Activated effector memory CD4-positive, alpha-beta T cell treated with Interleukin-2 at 50 U/mL for 16 hours (primary cell): Measurements from ENCODE around the gene WARS2.

ENCODE experiments used
- DNase-seq: peaks from one replicate; pipeline ENCODE4 v3.0.0-alpha.2; 2020

Gene WARS2

DNA sequence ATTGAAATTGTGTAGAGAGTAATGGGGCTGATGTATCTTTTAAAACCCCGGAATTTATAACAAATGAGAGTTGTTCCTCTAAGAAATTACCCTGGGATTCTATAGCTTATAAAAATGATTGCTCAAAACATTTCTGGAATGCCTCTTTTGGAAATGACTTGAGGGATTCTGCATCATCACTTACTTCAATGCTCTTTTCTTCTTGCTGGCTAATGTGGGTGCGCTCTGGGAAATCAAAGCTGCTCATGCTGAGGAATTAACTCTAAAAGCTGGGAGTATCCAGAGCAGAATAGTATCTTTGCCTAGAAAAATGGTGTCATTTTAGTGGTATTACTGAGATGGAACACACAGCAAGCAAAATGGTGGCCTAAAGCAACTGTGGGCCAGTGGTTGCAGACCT lies 129.3 kb downstream of the WARS2 start:
- no peak for DNase-seq

DNA sequence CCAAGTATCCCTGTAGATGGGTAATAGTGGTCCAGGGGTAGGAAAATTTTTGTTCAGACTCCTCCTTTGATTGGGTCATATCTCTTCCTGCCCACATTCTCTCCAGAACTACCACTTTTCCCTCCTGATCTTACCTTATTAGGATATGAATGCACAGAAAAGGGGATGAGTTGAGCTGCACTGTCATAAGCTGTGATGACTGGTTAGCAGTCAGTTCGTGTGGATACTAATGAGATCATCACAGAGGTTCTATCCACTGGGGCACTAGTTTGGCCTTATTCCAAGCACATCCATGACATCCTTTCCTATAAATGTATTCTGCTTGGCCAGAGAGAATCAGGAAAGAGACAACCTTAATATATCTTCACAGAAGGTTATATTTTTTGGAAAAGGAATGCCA lies 130.3 kb downstream of the WARS2 start:
- DNase-seq, result no peak

DNA sequence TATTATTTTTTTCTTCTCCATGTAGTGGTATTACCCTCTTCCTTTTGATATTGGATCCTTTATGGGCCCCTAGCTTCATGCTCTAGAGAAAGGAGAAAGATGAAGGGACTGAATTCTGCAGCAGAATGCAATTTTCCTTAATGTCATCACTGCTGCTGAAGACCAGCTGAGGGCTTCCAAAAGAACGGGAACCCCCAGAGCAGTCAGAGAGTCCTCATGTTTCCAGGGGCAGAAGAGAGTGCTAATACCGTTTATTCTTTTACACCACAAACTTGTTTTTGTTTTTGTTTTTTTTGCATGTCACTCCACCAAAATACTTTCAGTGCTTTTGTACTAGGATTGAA lies 131.2 kb downstream of the WARS2 start:
- no peak for DNase-seq

DNA sequence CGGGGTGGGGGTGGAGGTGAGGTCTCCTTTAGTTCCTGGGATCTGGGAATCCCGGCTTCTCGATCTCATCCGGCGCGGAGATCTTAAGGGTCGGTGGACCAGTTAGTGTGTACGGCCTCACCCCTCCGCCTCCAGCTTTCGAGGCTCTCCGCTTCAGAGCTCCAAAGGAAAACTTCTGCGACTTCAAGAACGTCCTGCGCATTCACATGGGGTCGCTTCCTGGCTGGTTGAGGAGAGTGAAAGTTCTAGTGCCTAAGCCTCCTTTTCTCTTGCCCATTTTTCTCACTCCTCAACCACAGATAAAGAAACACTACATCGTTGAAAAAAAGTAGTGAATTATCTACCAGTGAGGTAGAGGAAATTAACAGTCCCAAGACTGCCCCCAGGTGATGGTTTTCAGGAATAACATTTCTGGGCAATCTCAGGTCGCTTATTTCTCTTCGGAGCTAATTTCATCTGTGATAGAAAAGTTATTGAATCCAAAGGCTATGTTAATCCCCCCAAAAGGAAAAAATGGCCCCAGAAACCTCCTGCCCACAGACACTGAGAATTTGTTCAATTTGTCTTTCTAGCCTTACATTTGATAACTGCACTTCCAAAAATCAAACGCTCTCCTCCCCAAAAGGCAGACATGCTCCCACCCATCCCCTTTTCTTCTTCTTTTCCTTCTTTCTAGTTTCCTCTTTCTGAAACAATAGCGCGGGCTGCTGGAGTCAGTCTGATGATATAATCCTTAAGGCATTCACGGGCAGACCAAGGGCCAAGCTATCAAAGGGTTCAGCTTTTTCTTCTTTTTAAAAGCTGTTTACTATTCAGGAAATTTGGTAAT lies 131.8 kb downstream of the WARS2 start:
- no peak for DNase-seq

DNA sequence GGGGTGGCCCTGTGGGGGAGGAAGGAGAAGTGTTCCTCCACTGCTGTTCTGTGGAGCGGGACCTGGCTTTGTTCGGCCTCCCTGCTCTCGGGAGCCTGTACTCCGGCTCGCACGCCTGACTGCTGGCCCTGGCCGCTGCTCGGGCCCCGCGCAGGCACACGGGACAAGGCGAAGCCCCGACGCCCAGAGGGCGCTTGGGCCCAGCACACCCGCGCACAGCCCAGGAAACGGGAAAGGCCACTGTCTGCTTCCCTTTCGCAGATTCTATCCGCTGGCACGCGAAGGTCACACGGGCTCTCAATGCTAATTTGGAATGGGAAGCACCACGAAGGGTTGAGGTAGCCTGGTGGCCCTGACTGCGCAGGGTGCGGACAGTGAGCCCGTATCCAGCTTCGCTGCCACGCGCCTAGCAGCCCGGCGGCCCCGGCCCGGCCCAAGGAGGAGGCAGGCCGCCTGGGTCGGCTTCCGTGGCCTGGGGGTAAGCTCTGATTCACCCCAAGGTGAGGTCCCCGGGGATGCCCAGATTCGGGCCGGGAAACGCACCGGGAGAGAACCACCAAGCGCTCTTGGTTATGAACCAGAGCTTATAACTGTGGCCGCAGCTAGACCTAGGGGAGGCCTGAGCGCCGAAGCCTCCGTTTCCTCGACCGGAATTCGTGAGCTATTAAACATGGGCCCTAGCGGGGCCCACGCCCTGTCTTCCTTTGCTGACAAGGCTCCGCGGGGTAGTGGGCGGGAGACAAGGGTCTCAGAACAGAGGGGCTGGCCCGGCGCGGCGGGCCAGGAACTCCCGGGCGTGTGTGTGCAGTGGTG lies 132.6 kb downstream of the WARS2 start:
- DNase-seq, result no peak

DNA sequence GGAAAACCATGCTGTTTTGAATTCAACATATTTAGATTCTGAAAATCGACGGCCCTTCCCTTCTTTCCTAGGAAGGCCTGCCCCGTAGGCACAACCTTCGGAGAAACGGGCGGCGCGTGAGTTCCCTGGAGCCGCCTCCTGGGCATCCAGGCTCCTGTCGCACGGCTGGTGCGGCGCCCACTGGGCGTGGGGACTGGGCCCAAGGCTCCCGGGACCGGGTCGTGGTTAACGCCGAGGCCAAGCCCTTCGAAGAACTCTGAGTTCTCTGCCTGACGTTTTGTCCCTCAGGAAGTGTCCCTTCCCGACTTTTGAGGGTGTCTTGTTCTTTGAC lies 133.1 kb downstream of the WARS2 start:
- DNase-seq, result no peak

DNA sequence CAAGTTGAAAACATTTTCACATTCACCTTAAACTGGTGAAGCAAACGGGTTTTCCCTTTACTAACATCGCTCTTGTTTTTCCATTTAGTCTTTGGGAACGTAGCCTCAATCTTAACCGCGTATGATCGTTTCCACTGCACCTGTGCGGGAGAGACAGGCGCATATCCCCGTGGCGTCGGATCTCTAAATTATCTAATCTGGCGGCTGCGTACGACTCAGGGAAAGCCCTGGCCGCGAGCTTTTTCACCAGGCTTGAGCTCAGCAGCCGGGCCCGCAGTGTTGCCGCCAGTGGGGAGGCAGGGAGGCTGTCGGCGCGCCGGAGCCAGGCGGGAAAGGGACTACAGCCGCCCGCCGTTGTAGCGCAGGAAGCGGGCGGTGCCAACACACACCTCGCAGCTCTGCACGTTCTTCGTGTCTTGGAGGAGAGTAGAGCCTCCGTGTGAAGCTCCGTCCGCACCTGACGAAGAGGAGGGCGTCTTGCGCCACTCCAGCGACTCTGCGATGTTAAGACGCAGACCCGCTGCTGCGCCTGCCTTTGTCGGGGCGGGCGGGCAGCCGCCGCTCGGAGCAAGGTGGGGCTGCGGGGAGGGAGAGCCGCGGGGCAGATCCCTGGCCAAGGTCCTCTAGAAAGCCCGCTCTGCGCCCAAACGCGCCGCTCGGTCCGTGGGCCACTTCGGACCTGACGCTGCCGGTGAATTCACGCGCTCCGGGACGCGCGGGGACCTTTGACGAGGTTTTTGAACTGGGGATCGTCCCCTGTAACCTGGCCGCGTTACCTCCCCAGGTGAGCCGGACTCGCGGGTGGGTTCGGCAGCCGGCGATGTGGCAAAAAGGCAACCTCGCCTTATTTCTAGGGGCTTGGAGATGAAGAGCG lies 133.8 kb downstream of the WARS2 start:
- no peak for DNase-seq

DNA sequence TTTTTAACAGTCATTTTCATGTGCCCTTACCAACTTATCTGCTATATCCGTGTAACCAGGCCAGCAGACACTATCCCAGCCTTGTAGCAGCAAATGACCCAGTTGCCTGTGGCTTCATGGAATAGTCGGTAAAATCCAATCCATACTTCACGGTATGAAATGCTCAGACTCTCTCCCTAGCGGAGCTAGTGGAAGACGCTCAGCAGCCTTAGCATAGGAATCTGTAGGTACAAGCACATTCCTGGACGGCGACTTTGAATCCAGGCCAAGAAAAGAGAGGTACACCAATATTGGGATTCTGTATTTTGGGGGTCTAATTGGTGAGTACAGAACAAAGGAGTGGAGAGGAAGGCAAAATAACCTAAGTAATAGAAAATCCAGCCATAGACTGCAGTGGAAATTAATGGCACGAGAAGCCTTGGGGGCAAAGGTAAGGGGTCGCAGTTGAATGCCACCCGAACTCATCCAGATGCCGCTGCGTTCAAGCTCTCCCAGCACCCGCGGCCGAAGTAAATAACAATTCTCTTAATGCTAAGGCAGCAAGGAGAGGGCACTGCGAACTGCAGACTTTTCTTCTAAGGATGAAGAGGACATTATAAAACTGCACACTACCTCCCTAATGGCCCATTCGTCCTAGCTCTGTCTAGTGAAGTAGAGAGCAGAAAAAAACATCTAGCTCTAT lies 134.6 kb downstream of the WARS2 start:
- no peak for DNase-seq

DNA sequence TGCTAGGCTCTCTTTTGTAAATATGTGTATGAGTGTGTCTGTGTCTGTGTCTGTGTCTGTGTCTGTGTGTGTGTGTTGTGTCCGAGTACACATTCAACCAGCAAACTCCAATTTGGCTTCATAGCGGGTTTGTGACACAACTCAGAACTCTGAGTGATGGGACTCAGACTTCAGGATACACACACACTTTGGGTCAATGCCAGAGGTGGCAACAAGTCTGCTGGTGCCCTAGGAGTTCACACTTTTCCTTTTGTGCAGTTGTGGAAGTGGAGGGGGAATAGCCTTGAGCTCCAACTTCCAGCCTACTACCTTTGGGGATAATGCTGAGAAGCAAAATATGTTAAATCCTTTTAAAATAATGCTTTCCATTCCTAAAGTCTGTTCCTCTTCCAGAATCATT lies 135.7 kb downstream of the WARS2 start:
- DNase-seq, result no peak

DNA sequence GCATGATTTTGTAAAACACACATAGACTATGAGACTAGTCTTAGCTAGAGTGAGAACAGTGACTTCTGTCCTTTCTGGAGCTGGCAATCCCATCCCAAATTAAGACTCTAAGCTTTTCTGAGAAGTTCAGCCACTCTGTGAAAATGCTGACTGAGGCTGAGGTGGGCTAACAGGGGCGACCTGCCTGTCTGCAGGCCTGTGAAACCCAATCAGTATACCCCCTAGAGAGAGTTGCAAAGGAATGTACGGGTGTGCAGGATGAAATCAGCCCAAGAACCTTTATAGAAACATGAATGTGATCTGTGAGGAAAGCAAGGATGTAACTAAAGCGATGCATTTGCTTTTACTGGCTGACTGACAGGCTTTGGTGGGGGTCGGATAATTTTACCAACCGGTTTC lies 136.3 kb downstream of the WARS2 start:
- DNase-seq, result no peak

DNA sequence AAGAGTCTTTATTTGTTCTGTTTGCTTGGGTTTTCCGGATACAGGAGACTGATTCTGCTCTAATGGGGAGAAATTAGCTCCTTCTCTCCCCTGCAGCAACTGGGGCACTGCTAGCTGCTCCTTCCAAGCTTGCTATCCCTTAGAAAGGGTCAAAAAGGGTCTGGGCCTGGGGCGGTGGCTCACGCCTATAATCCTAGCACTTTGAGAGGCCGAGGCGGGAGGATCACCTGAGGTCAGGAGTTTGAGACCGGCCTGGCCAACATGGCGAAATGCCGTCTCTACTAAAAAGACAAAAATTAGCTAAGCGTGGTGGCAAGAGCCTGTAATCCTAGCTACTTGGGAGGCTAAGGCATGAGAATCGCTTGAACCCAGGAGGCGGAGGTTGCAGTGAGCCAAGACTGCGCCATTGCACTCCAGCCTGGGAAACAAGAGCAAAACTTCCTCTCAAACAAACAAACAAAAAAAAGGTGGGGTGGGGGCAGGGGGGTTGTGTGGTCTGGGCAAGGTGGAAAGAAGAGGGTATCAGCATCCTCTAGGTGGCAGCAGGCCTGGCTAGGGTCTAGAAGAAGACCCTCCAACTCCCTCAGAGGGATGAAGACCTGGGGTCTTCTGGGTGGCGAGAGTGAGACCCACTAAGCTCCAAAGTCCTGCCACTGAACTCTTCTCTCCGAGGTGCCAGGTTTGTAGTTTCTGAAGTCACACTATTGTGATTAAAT lies 136.9 kb downstream of the WARS2 start:
- DNase-seq, result no peak

DNA sequence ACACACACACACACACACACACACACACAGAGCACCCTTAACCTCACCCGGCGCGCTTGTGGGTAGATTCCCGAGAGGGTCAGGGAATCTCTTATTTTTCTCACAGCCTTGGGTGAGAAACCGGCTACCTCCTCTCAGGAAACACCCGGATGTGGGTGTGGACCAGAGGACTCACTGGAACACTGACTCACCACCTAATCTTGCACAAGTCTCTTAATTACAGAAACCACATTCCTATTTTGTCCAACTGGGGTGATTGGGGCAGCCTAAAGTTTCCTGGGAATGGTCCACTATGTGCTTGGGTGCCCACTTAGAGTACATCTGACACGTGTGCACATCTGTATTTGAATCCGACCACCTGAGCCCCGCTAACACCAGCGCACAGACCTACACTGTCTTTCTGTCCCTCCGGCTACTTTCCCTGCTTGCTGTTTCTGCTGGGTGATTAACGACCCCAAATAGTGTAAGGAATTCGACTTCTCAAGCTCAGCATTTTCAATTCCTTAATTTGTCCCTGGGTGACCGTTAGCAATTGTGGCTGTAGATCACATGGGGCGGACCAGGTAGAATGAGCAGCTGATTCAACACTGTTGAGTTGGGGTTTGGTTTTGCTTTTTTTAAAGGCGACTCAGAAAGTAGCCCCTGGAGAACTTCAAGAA lies 138.3 kb downstream of the WARS2 start:
- no peak for DNase-seq

DNA sequence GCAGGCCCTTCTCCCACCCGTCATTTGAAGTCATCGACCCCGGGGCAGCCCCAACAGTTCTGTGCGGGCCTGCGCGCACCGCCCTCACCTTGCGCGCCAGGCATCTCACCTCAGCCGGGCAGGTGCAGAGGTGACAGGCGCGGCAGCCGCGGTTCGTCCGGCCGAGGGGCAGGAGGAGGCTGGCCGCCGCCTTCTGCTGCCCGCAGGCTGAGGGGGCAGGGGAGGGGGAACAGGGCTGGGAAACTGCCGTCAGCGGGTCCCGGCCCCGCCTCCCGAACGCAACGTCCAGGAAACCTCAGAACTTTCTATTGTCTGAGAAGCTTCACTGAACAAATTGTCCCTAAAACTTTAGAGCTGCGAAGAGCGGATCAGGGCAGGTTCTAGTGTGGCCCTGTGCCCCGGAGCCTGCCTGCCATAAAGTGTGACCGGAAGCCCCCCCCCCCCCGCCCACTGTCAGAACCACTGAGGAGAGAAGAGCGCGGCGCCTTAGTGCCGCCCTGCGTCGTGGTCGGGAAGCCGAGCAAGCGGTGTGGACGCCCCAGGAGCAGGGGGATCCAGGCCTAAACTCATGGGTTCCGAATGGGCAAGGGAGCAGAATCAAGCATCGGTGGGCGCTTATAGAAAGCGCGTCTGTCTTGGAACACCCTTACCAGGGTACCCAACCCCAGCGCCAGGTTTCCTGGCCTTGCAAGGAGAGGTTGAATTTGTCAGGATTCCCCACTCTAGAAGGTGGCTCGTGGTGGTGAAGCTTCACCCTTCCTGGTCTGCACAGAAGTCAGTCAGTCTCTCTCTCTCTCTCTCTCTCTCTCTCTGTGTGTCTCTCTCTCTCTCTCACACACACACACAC lies 139.0 kb downstream of the WARS2 start:
- no peak for DNase-seq

DNA sequence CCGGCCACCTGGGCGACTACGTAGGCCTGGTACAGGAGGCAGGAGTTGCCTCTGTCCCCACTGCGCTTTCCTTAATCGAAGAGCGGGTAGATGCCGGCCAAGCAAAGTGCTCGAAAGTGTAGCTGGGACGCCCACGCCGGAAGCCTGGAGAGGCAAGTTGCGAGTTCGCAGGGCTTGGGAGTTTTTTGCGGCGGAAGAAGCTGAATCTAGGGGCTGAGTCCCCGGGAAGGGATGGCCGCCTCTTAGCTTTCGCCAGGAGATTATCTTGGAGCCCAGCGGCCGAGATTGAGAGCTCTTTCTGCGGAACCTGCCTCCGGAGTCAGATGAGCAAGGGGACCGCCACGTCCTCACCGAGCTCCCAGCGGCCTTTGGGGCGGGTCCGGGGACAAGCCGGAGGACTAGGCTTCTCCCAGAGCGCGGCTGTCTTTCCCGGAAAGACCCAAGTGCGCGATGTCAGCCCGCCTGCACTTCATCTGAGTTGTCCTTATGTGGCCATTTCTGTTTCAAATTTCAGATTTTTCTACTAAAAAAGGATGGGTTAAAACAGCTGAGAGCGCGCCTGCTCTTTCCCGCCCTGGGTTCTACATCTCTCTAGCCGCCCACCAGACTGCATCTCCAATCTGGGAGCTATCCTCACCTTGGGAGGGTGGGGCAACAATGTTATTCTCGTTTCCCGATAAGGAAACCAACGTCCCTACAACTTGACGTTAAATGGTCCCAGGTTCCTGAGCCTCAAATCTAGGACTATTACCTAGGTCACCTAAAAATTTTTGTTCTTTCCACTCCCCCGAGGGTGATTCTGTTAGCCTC lies 139.9 kb downstream of the WARS2 start:
- DNase-seq, result no peak

DNA sequence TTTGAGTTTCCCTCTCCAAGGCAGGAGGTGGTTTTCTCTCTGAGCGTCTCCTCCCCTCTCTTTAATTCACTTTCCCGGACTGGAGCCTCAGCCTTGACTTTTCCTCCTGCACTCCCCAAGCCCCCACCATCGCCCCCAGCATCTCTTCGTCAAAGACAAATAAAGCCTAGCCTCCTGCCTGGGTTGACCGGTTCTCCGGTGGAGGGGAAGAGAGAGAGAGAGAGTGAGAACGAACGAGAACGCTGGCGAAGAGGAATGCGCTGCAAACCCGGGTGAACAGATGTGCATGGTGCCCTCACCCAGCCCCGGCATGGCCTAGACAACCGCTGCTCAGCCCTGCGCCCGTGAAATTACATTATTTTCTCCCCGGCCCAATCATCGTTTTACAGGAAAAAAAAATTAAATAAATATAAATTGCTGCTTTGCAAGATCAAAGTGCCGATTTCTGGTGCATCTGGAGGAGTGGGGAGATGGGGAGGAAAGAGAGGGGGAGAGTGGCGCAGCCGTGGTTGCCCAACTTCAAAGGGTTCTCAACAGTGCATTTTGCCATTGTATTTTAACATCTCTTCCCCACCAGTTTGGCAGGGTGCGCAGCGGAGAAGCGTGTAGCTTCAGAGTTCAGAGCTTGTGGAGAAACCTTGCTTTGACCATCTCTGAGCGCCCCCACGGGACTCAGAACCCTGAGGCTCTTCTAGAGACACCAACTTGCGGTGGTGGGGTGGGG lies 140.9 kb downstream of the WARS2 start:
- DNase-seq, result no peak

DNA sequence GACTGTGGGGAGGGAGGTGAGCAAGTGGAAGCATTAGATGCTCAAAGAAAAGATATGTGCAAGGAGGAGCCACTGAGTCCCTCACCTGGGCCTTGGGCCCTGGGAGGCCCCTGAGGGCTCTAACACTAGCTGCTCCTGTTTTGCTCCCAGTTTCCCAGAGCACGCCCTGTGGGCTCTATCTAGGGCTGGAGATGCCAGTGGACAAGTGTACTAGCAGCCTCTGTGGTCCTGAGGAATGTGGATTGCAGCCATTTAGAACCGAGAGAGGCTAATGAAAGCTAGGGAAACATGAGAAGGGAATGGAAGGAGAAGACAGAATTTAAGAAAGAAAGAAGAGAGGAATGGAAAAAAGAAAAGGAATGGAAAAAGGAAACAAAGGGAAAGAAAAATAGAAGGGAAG lies 142.3 kb downstream of the WARS2 start:
- DNase-seq, result no peak

DNA sequence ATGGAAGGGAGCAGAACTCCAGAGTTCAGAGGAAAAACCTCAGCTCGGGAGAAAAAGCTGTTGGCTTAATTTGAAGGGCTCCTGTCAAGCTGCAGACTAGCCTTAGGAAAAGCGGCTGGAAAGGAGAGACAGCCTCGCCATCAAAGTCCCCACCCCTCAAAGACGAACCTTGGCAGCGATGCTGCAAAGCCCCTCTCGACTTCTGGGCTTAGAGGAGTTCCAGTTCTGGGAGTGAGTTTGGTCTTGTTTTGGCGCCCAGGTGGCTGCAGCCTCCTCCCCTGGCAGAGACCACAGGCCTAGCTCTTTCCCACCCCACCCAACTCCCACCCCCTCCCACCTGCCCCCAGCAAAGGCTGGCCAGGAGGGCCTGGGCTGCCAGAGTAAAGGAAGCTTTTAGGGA lies 143.2 kb downstream of the WARS2 start:
- DNase-seq, result no peak

DNA sequence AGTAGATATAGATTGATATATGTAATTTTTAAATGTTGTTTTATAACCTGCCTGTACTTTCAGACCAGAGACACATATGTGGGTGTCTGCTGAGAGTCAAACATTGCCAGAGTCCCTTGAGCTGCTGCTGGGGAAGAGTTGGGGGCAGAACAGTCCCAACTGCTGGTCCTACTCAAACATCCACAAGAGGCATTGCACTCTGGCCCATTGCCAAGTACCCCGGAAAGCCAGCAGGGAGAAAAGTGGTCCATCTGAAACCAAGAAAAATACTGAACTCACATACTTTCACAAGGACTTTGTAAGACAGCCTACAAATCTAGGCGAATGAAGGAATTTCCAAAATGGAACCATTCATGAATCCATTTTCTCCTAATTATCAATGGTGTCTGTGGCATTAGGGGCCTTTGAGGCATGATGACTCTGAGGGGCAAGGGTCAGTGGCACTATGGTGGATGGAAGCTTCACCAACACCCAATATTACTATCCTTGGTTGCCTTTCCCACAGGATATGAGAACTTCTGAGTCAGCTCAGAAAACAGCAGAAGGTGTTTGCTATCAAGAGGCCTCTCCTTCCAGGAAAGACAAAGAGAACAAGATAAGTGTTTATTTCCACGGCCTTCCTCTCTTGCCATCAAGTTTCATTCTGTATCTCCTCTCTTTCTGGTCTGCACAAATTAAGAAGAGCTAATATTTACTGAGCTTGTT lies 145.0 kb downstream of the WARS2 start:
- no peak for DNase-seq

DNA sequence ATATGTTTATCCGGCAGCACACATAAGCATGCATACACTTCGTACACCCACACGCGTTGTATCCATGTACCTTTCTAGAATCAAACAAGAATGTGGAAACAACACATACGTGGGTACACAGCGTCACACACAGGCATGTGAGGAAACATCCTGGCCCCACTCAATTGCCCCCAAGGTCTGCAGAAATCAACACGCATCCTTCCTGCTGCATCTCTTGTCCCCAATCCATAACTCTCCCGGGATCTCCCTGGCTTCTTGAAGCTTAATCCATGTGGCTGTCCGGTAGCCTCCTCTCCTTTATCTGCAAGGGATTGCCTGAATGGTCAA lies 146.8 kb downstream of the WARS2 start:
- DNase-seq, result no peak
